CD4-positive, CD25-positive, alpha-beta regulatory T cell (primary cell): ENCODE data around the gene MAZ. TPM values are rescaled to one million over a fixed set of nuclear protein-coding genes. Genes with fewer than 3 reads are reported as not detected.

Experiments
- ATAC-seq, 2 donors: fragments of 150-1000 bp; cut with Tn5 transposase; one replicate each; pipeline ENCODE4 v1.10.0; 2021; ENCODE audit warnings: low read depth in 2 of 2, moderate number of reproducible peaks in 2 of 2, moderate library complexity in 1 of 2
- DNase-seq, 3 donors: peaks; one replicate each; pipeline versions ENCODE4 v3.0.0 to v3.0.0-alpha.2; 2012 to 2022; ENCODE audit warnings: mixed read lengths in 1 of 3
- H3K27ac ChIP-seq: one replicate; pipeline ENCODE4 v1.7.0; 2013; ENCODE audit warnings: mild to moderate bottlenecking, low read length; ENCODE audit not compliant: insufficient read depth, poor library complexity, severe bottlenecking
- H3K27me3 ChIP-seq: one replicate; pipeline ENCODE4 v1.7.0; 2013; ENCODE audit warnings: low read length; ENCODE audit not compliant: control insufficient read depth, insufficient read depth
- H3K36me3 ChIP-seq: one replicate; pipeline ENCODE4 v1.7.0; 2013; ENCODE audit warnings: mild to moderate bottlenecking, low read length, moderate library complexity; ENCODE audit not compliant: control insufficient read depth, insufficient read depth
- H3K4me1 ChIP-seq: 2 replicates; pipeline ENCODE4 v1.7.0; 2013; ENCODE audit warnings: mild to moderate bottlenecking, low read length; ENCODE audit not compliant: insufficient read depth, control insufficient read depth, poor library complexity, severe bottlenecking
- H3K4me3 ChIP-seq: one replicate; pipeline ENCODE4 v1.7.0; 2013; ENCODE audit warnings: low read depth, mild to moderate bottlenecking, low read length, moderate library complexity
- H3K9me3 ChIP-seq, 2 experiments: 1 replicate in 1 of 2; 2 replicates in 1 of 2; pipeline ENCODE4 v1.7.0; 2013; ENCODE audit warnings: low read length in 2 of 2, mild to moderate bottlenecking in 1 of 2, moderate library complexity in 1 of 2; ENCODE audit not compliant: control insufficient read depth in 2 of 2
- H3K27ac Mint-ChIP-seq, 3 donors: one replicate each; pipeline ENCODE4 v1.8.0; 2020 to 2022; ENCODE audit warnings: mild to moderate bottlenecking in 3 of 3, mixed read lengths in 3 of 3, moderate library complexity in 2 of 3
- H3K27me3 Mint-ChIP-seq: one replicate; pipeline ENCODE4 v1.8.0; 2022; ENCODE audit warnings: mild to moderate bottlenecking, mixed read lengths
- H3K36me3 Mint-ChIP-seq: one replicate; pipeline ENCODE4 v1.8.0; 2020; ENCODE audit warnings: mixed read lengths
- H3K4me1 Mint-ChIP-seq, 4 donors: one replicate each; pipeline ENCODE4 v1.8.0; 2020 to 2022; ENCODE audit warnings: mixed read lengths in 4 of 4, mild to moderate bottlenecking in 1 of 4
- H3K4me3 Mint-ChIP-seq, 4 donors: one replicate each; pipeline ENCODE4 v1.8.0; 2020 to 2022; ENCODE audit warnings: mild to moderate bottlenecking in 4 of 4, mixed read lengths in 4 of 4, moderate library complexity in 3 of 4
- H3K9me3 Mint-ChIP-seq, 7 donors: one replicate each; pipeline ENCODE4 v1.8.0; 2020 to 2022; ENCODE audit warnings: mixed read lengths in 7 of 7, mild to moderate bottlenecking in 3 of 7, moderate library complexity in 2 of 7
- polyA plus RNA-seq, 4 donors: library from polyadenylated mRNA; unstranded; fragments of 300-500 nt; fragmentation: Illumina TruSeq; gene quantifications; one replicate each; pipeline ENCODE4 v1.2.3, GENCODE V29; 2021
- total RNA-seq: library from RNA; stranded (reverse); gene quantifications from one replicate; pipeline ENCODE4 v1.2.3, GENCODE V29; 2022

The MAZ gene
- total and polyA plus RNA-seq, 5 donors from 2014 or later, result 36.9 to 224 (median 47.0) TPM

- H3K27me3 ChIP-seq, result no peaks in the 10 kb centered on the region
- peaks cover 12% of the 10 kb centered on the region for H3K36me3 ChIP-seq
- Mint-ChIP-seq H3K4me3 (peak overlapping the region; percentile 89 to 100 (median 95)), H3K4me1 (peaks cover 4 to 68% (median 41%) of the 10 kb centered on the region in 4 donors), H3K9me3 (no peaks in the 10 kb centered on the region), H3K36me3 (peaks cover 7% of the 10 kb centered on the region), H3K27ac (peak overlapping the region; percentile 91 to 98 (median 96)), H3K27me3 (peaks cover 16% of the 10 kb centered on the region)
- H3K27ac ChIP-seq, result peak overlapping the region; percentile 90
- H3K4me3 ChIP-seq, result peak overlapping the region; percentile 75
- H3K4me1 ChIP-seq, result peaks cover 68% of the 10 kb centered on the region
- no peaks in the 10 kb centered on the region for H3K9me3 ChIP-seq
- DNase-seq (peak; percentile 77 to 96 (median 89)), ATAC-seq (peak; percentile 43 to 49)
Measured at GRCh38 chr16:29807426-29808218, 1.3 kb downstream of the MAZ start.

GRCh38 chr16:29808219-29808900 is 2.0 kb downstream of the MAZ start:
- Mint-ChIP-seq H3K4me3 (peak overlapping the region; percentile 89 to 100 (median 95)), H3K27ac (peak overlapping the region; percentile 91 to 98 (median 96)), H3K9me3 (no peaks in the 10 kb centered on the region), H3K36me3 (peaks cover 7% of the 10 kb centered on the region), H3K27me3 (peaks cover 16% of the 10 kb centered on the region), H3K4me1 (peaks cover 4 to 73% (median 43%) of the 10 kb centered on the region in 4 donors)
- H3K9me3 ChIP-seq, result no peaks in the 10 kb centered on the region
- DNase-seq (peak in 1 of 3 donors; percentile 36), ATAC-seq (peak in 1 of 2 donors; percentile 0)
- no peaks in the 10 kb centered on the region for H3K27me3 ChIP-seq
- H3K4me3 ChIP-seq, result peak overlapping the region; percentile 75
- H3K27ac ChIP-seq, result peak overlapping the region; percentile 90
- peaks cover 7% of the 10 kb centered on the region for H3K36me3 ChIP-seq
- peaks cover 68% of the 10 kb centered on the region for H3K4me1 ChIP-seq

GRCh38 chr16:29809031-29809747 is 2.9 kb downstream of the MAZ start:
- Mint-ChIP-seq H3K27me3 (peaks cover 17% of the 10 kb centered on the region), H3K27ac (peak overlapping the region; percentile 82 to 98 (median 96)), H3K4me1 (peaks cover 4 to 64% (median 36%) of the 10 kb centered on the region in 4 donors), H3K9me3 (no peaks in the 10 kb centered on the region), H3K4me3 (peak overlapping the region; percentile 89 to 100 (median 95)), H3K36me3 (peaks cover 7% of the 10 kb centered on the region)
- DNase-seq (no peak), ATAC-seq (no peak)
- no peaks in the 10 kb centered on the region for H3K9me3 ChIP-seq
- H3K27ac ChIP-seq, result peak overlapping the region; percentile 90
- H3K27me3 ChIP-seq, result no peaks in the 10 kb centered on the region
- peak overlapping the region; percentile 59 for H3K4me3 ChIP-seq
- peaks cover 65% of the 10 kb centered on the region for H3K4me1 ChIP-seq
- peaks cover 4% of the 10 kb centered on the region for H3K36me3 ChIP-seq

- Mint-ChIP-seq H3K27ac (peak overlapping the region in 2 of 3 donors; percentile 87 to 89), H3K4me3 (peak overlapping the region; percentile 86 to 91 (median 90)), H3K9me3 (no peaks in the 10 kb centered on the region), H3K27me3 (peaks cover 23% of the 10 kb centered on the region), H3K4me1 (peaks cover 0 to 65% (median 36%) of the 10 kb centered on the region in 4 donors), H3K36me3 (peaks cover 7% of the 10 kb centered on the region)
- ATAC-seq (no peak), DNase-seq (no peak)
- H3K4me3 ChIP-seq, result no peak overlapping the region
- H3K9me3 ChIP-seq, result no peaks in the 10 kb centered on the region
- peak overlapping the region; percentile 90 for H3K27ac ChIP-seq
- H3K4me1 ChIP-seq, result peaks cover 62% of the 10 kb centered on the region
- peaks cover 4% of the 10 kb centered on the region for H3K36me3 ChIP-seq
- no peaks in the 10 kb centered on the region for H3K27me3 ChIP-seq
Measured at GRCh38 chr16:29809850-29810698, 3.7 kb downstream of the MAZ start.

- H3K27me3 ChIP-seq, result no peaks in the 10 kb centered on the region
- peaks cover 23% of the 10 kb centered on the region for H3K27me3 Mint-ChIP-seq
- H3K27ac ChIP-seq, result peak overlapping the region; percentile 90
- peaks cover 4% of the 10 kb centered on the region for H3K36me3 Mint-ChIP-seq
- peak overlapping the region; percentile 89 to 96 (median 90) for H3K4me3 Mint-ChIP-seq
- peak overlapping the region; percentile 65 for H3K4me3 ChIP-seq
- ATAC-seq, result no peak
- peak overlapping the region; percentile 87 to 92 (median 89) for H3K27ac Mint-ChIP-seq
- peaks cover 0 to 1% (median 0%) of the 10 kb centered on the region in 7 donors for H3K9me3 Mint-ChIP-seq
- no peak for DNase-seq
- H3K4me1 ChIP-seq, result peaks cover 67% of the 10 kb centered on the region
- H3K36me3 ChIP-seq, result peaks cover 4% of the 10 kb centered on the region
- H3K4me1 Mint-ChIP-seq, result peaks cover 2 to 66% (median 37%) of the 10 kb centered on the region in 4 donors
- H3K9me3 ChIP-seq, result no peaks in the 10 kb centered on the region
Measured at GRCh38 chr16:29810699-29811169, 4.4 kb downstream of the MAZ start.

GRCh38 chr16:29811170-29811895 is 5.0 kb downstream of the MAZ start:
- peak overlapping the region; percentile 89 to 96 (median 90) for H3K4me3 Mint-ChIP-seq
- peak overlapping the region; percentile 65 for H3K4me3 ChIP-seq
- H3K36me3 ChIP-seq, result peaks cover 4% of the 10 kb centered on the region
- no peaks in the 10 kb centered on the region for H3K27me3 ChIP-seq
- peaks cover 0 to 2% (median 0%) of the 10 kb centered on the region in 7 donors for H3K9me3 Mint-ChIP-seq
- H3K4me1 ChIP-seq, result peaks cover 69% of the 10 kb centered on the region
- no peaks in the 10 kb centered on the region for H3K9me3 ChIP-seq
- DNase-seq (peak; percentile 51 to 78 (median 67)), ATAC-seq (peak; percentile 9 to 14)
- peaks cover 23% of the 10 kb centered on the region for H3K27me3 Mint-ChIP-seq
- peak overlapping the region; percentile 82 to 92 (median 87) for H3K27ac Mint-ChIP-seq
- peaks cover 4% of the 10 kb centered on the region for H3K36me3 Mint-ChIP-seq
- H3K4me1 Mint-ChIP-seq, result peaks cover 5 to 69% (median 40%) of the 10 kb centered on the region in 4 donors
- peak overlapping the region; percentile 90 for H3K27ac ChIP-seq
